Left ventricle myocardium inferior (tissue), 1 donor: ENCODE data around the gene ACLY. TPM values are rescaled to one million over a fixed set of nuclear protein-coding genes. Genes with fewer than 3 reads are reported as not detected.

Experiments
- DNase-seq: peaks from one replicate; pipeline ENCODE4 v3.0.0-alpha.2; 2020
- H3K27ac ChIP-seq: fragments of 200-600 bp; replicated peaks from 2 replicates; pipeline ENCODE4 v1.8.0; 2021
- H3K27me3 ChIP-seq: fragments of 200-600 bp; 2 replicates; pipeline ENCODE4 v1.8.0; 2021; ENCODE audit warnings: low read depth
- H3K36me3 ChIP-seq: fragments of 200-600 bp; 2 replicates; pipeline ENCODE4 v1.8.0; 2021
- H3K4me1 ChIP-seq: fragments of 200-600 bp; 2 replicates; pipeline ENCODE4 v1.8.0; 2021
- H3K4me3 ChIP-seq: fragments of 200-600 bp; 2 replicates; pipeline ENCODE4 v1.8.0; 2021; ENCODE audit warnings: mild to moderate bottlenecking, moderate library complexity
- H3K9me3 ChIP-seq: fragments of 200-600 bp; replicated peaks from 2 replicates; pipeline ENCODE4 v1.8.0; 2021
- intact Hi-C: fragments of 100-400 bp; cut with micrococcal nuclease; formaldehyde crosslinking; loops from one replicate; pipeline ENCODE4 v1.11.0; 2022
- total RNA-seq: library from RNA; stranded (reverse); fragmentation: NEBNext Ultra II Directional; extraction: Animal tissue kit (Norgen Biotek cat#: 25700); gene quantifications from one replicate; pipeline ENCODE4 v1.2.1, GENCODE V29; 2021
- TF ChIP-seq, protein P1 (sequence below): fragments of 200-600 bp; IDR thresholded peaks from 2 replicates; pipeline ENCODE4 v1.8.0; 2021; ENCODE audit warnings: antibody characterized with exemption, mild to moderate bottlenecking, borderline replicate concordance
- donor health status: DM: no; HTN: yes; CAD: no; lungs with severe emphysema.

Gene ACLY
- total RNA-seq, 1 donor from 2014 or later, result 23.5 TPM

DNA sequence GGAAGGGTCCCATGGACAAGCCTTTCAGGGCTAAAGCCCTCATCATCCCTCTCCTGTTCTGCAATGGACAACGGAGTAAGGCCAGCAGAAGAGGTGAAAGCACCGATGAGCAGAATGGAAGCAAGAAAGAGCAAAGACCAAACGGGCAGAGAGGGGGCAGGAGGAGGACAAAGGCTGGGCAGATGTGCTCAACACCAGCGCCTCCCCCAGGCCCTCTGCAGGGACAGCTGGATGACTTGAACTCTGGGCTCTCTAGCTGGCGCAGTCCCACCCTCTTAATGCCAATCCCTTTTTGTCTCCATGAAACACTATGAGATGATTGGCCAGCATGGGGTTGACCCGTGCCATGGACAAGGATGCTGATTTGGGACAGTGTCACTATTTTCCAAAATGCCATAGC lies 22.0 kb downstream of the ACLY start:
- Histone ChIP-seq H3K27ac (no peak overlapping the region), H3K4me1 (peaks cover 20% of the 10 kb centered on the region), H3K4me3 (no peak overlapping the region), H3K27me3 (no peaks in the 10 kb centered on the region), H3K9me3 (no peaks in the 10 kb centered on the region), H3K36me3 (peaks cover 93% of the 10 kb centered on the region)
- DNase-seq, result no peak
- TF ChIP-seq, protein P1, sequence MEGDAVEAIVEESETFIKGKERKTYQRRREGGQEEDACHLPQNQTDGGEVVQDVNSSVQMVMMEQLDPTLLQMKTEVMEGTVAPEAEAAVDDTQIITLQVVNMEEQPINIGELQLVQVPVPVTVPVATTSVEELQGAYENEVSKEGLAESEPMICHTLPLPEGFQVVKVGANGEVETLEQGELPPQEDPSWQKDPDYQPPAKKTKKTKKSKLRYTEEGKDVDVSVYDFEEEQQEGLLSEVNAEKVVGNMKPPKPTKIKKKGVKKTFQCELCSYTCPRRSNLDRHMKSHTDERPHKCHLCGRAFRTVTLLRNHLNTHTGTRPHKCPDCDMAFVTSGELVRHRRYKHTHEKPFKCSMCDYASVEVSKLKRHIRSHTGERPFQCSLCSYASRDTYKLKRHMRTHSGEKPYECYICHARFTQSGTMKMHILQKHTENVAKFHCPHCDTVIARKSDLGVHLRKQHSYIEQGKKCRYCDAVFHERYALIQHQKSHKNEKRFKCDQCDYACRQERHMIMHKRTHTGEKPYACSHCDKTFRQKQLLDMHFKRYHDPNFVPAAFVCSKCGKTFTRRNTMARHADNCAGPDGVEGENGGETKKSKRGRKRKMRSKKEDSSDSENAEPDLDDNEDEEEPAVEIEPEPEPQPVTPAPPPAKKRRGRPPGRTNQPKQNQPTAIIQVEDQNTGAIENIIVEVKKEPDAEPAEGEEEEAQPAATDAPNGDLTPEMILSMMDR, result no peak
- intact Hi-C loops, result no loop called here

DNA sequence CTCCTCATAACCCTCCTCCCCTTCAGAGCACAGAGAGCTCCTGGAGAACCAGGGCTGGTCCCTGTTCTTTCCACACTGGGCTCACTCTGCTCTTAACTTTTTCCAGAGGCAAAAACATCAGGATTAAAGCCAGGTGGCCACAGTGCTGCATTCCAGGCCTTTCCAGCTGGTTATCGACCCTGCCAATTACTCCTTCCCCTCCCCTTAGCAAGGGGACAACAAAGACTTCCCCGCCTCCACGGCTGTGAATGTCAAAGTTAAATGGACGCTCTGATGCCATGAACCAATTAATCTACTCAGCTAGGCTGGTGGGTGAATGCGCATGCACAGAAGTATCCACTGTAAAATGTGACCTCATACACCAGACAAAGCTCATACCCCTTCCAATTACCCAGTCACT lies 23.1 kb downstream of the ACLY start:
- Histone ChIP-seq H3K4me1 (peaks cover 20% of the 10 kb centered on the region), H3K9me3 (no peaks in the 10 kb centered on the region), H3K36me3 (peaks cover 94% of the 10 kb centered on the region), H3K4me3 (no peak overlapping the region), H3K27ac (peak overlapping the region; percentile 74), H3K27me3 (no peaks in the 10 kb centered on the region)
- intact Hi-C loops, result no loop called here
- TF ChIP-seq, protein P1, result no peak
- peak; percentile 30 for DNase-seq

DNA sequence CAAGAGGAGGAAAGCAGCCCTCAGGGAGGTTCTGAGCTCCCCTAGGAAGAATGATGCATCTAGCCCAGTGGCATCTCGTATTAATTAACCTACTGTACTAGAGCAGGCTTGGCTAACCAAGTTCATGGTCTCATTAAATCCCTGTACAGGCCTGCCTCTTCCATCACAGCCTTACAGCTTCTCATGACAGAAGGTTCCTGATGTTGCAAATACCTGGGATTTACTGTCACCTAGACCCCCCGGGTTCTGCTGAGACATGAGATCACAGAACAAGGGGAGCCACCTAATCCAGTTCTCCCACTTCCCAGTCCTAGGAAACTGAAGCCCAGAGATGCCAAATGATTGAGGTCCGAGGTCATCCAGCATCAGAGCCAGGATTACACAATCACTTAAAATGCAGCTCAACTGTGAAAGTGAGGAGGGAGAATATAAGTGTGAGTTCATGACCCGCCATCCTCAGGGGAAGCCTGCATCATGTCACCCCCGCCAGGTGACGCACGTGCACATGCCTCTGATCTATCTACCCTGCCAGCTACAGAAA lies 23.9 kb downstream of the ACLY start:
- no peak for DNase-seq
- peaks cover 20% of the 10 kb centered on the region for H3K4me1 ChIP-seq
- H3K27me3 ChIP-seq, result no peaks in the 10 kb centered on the region
- intact Hi-C loops, result no loop called here
- TF ChIP-seq, protein P1, result no peak
- H3K36me3 ChIP-seq, result peaks cover 94% of the 10 kb centered on the region
- H3K27ac ChIP-seq, result peak overlapping the region; percentile 74
- H3K4me3 ChIP-seq, result no peak overlapping the region
- H3K9me3 ChIP-seq, result no peaks in the 10 kb centered on the region

DNA sequence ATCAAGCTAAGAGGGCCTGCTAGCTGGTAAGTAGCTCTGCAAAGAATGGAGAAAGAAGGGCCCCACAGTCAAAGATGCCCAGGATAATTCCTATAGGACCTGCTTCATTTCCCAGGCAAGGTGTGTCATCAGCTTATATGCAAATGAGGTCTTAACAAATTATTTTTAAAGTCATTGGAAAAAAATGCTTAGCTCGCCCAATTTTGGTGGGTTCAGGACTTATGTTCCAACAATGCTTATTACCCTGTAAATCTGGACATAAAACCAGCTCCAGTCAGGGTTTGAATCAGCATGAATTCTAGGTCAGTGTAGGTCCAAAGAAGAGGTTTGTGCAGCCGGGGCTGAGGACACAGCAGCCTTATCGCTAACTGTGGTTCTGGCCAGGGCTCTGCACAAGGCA lies 25.4 kb downstream of the ACLY start:
- H3K9me3 ChIP-seq, result no peaks in the 10 kb centered on the region
- peaks cover 20% of the 10 kb centered on the region for H3K4me1 ChIP-seq
- intact Hi-C loops, result no loop called here
- DNase-seq, result no peak
- peaks cover 93% of the 10 kb centered on the region for H3K36me3 ChIP-seq
- TF ChIP-seq, protein P1, result no peak
- H3K4me3 ChIP-seq, result no peak overlapping the region
- no peak overlapping the region for H3K27ac ChIP-seq
- H3K27me3 ChIP-seq, result no peaks in the 10 kb centered on the region

DNA sequence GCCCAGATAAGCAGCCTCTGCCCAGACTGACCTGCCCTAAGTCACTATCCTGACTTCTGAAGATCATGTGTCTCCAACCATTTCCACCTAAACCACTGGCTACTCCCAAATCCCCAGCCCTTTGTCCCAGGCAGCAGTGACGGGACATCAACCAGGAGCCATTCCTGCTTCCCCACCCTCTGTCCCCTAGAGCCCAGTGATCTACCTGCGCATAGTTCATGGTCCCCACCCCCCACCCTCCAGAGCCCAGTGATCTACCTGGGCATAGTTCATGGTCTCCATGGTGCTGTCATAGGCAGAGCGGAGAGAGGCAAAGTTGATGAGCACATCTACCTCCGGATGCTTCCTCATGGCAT lies 26.8 kb downstream of the ACLY start:
- no peak overlapping the region for H3K27ac ChIP-seq
- no peak overlapping the region for H3K4me3 ChIP-seq
- intact Hi-C loops, result no loop called here
- H3K27me3 ChIP-seq, result no peaks in the 10 kb centered on the region
- TF ChIP-seq, protein P1, result no peak
- DNase-seq, result no peak
- H3K36me3 ChIP-seq, result peaks cover 93% of the 10 kb centered on the region
- H3K9me3 ChIP-seq, result no peaks in the 10 kb centered on the region
- peaks cover 20% of the 10 kb centered on the region for H3K4me1 ChIP-seq
